Upper lobe of right lung (tissue), 1 donor: ENCODE measurements around the gene ATP2A1. TPM values are rescaled to one million over a fixed set of nuclear protein-coding genes. Genes with fewer than 3 reads are reported as not detected.
"Not testable (repeated sequence)": the region's sequence is repeated elsewhere in the genome, so short reads cannot be mapped to it uniquely, and the experiment has no call there.

Source experiments
- ATAC-seq: fragments of 200-7000 bp; cut with Tn5 transposase; one replicate; pipeline ENCODE4 v1.9.1; 2020; ENCODE audit warnings: mild to moderate bottlenecking, moderate library complexity
- DNase-seq: peaks from one replicate; pipeline ENCODE4 v3.0.0-alpha.2; 2020
- H3K27ac ChIP-seq: fragments of 200-600 bp; one replicate; pipeline ENCODE4 v1.8.0; 2022
- H3K27me3 ChIP-seq: fragments of 200-600 bp; one replicate; pipeline ENCODE4 v1.8.0; 2022; ENCODE audit warnings: mild to moderate bottlenecking
- H3K36me3 ChIP-seq: fragments of 200-600 bp; one replicate; pipeline ENCODE4 v1.8.0; 2022
- H3K4me1 ChIP-seq: fragments of 200-600 bp; one replicate; pipeline ENCODE4 v1.8.0; 2022
- H3K4me3 ChIP-seq: fragments of 200-600 bp; one replicate; pipeline ENCODE4 v1.8.0; 2022; ENCODE audit warnings: mild to moderate bottlenecking
- H3K9me3 ChIP-seq: fragments of 200-600 bp; one replicate; pipeline ENCODE4 v1.8.0; 2022
- intact Hi-C: fragments of 100-400 bp; cut with DNase I; formaldehyde crosslinking; loops from one replicate; pipeline ENCODE4 v1.11.0; 2022
- total RNA-seq: library from RNA; stranded (reverse); fragmentation: NEBNext Ultra II Directional; extraction: Animal tissue kit (Norgen Biotek cat#: 25700); gene quantifications from one replicate; pipeline ENCODE4 v1.2.1, GENCODE V29; 2021
- TF ChIP-seq, protein P1 (sequence below): fragments of 200-600 bp; IDR thresholded peaks from one replicate; pipeline ENCODE4 v1.8.0; 2022; ENCODE audit warnings: antibody characterized with exemption
- donor health status: DM: no; HTN: yes; CAD: no; lungs with severe emphysema.

Gene ATP2A1
- total RNA-seq, 1 donor from 2014 or later: 0.46 TPM

DNA sequence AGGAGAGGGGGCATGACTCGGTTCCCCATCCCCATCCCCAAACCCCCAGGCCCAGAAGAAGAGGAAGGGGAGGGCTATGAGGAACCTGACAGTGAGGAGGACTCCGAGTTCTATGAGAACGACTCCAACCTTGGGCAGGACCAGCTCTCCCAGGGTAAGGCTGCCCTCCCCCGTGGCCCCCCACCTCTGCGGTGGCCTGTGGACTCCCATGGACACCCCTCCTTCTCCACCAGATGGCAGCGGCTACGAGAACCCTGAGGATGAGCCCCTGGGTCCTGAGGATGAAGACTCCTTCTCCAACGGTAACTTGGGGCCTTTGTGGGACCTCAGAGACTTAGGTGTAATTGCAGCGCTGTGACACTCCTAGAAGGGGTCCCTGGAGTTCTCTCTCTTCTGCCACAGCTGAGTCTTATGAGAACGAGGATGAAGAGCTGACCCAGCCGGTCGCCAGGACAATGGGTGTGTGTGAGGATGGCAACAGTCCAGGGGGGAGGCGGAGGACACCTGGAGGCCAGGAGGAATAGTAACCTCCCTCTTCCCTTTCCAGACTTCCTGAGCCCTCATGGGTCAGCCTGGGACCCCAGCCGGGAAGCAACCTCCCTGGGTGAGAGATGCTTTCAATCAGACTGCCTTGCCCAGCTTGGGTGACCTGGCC, 59.1 kb downstream of the ATP2A1 start:
- DNase-seq: no peak
- no peaks in the 10 kb centered on the region for H3K27me3 ChIP-seq
- no peaks in the 10 kb centered on the region for H3K4me1 ChIP-seq
- ATAC-seq: no peak
- H3K4me3 ChIP-seq: no peak overlapping the region
- no peaks in the 10 kb centered on the region for H3K36me3 ChIP-seq
- H3K27ac ChIP-seq: no peak overlapping the region
- TF ChIP-seq, protein P1, sequence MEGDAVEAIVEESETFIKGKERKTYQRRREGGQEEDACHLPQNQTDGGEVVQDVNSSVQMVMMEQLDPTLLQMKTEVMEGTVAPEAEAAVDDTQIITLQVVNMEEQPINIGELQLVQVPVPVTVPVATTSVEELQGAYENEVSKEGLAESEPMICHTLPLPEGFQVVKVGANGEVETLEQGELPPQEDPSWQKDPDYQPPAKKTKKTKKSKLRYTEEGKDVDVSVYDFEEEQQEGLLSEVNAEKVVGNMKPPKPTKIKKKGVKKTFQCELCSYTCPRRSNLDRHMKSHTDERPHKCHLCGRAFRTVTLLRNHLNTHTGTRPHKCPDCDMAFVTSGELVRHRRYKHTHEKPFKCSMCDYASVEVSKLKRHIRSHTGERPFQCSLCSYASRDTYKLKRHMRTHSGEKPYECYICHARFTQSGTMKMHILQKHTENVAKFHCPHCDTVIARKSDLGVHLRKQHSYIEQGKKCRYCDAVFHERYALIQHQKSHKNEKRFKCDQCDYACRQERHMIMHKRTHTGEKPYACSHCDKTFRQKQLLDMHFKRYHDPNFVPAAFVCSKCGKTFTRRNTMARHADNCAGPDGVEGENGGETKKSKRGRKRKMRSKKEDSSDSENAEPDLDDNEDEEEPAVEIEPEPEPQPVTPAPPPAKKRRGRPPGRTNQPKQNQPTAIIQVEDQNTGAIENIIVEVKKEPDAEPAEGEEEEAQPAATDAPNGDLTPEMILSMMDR: no peak
- H3K9me3 ChIP-seq: no peaks in the 10 kb centered on the region
- intact Hi-C loops: no loop called here

DNA sequence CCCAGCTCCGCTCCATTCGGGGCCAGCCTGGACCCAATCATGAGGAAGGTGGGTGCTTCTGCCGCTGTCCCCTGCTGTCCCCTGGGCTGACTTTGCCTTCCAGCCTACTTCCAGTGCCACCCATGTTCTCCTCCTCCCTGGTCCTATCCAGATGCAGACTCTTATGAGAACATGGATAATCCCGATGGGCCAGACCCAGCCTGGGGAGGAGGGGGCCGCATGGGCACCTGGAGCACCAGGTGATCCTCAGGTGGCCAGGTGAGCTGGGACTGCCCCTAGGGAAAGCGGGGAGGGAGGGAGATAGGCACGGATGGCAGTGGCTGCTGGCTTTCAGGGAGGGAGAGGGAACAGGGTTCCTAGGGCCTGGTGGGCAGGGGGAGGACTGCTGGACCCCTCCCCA, 60.4 kb downstream of the ATP2A1 start:
- DNase-seq: no peak
- Histone ChIP-seq H3K9me3 (no peaks in the 10 kb centered on the region), H3K27ac (no peak overlapping the region), H3K27me3 (no peaks in the 10 kb centered on the region), H3K4me1 (no peaks in the 10 kb centered on the region), H3K4me3 (no peak overlapping the region), H3K36me3 (no peaks in the 10 kb centered on the region)
- intact Hi-C loops: no loop called here
- no peak for ATAC-seq
- TF ChIP-seq, protein P1: no peak

DNA sequence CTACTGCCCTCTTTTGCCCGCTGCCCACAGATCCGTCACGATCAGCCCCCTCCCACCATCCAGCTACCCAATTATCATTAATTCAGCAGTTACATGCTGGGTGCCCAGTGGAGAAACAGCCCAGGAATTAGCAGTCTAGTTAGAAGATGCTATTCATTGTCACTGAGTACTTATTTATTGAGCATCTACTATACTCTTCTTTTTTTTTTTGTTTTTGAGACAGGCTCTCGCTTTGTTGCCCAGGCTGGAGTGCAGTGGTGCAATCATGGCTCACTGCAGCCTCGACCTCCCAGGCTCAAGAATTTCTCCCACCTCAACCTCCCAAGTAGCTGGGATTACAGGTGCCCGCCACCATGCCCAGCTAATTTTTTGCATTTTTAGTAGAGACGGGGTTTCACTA, 61.5 kb downstream of the ATP2A1 start:
- ATAC-seq, DNase-seq, H3K27me3 ChIP-seq, H3K4me1 ChIP-seq, H3K4me3 ChIP-seq, H3K36me3 ChIP-seq, intact Hi-C loops, H3K27ac ChIP-seq, H3K9me3 ChIP-seq: not testable (repeated sequence)

DNA sequence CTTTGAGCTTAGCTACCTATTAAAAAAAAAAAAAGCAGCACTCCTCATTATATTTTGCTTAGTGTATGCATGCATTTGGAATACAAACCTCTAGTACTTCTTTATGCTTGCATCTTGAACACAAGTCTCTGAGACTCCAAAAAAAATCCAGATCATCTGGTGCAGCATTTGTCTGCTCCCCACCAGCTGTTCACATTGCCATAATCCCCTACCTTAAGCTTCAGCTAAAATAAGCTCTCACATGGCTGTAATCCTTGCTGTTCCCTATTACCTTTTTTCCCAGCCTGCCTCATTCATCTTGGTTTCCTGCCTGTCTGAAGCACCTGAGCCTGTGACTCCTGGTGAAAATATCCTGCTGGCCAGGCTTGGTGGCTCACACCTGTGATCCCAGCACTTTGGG, 65.0 kb downstream of the ATP2A1 start:
- intact Hi-C loops: no loop called here
- Histone ChIP-seq H3K4me3 (no peak overlapping the region), H3K27me3 (no peaks in the 10 kb centered on the region), H3K36me3 (no peaks in the 10 kb centered on the region), H3K9me3 (no peaks in the 10 kb centered on the region), H3K4me1 (peaks cover 11% of the 10 kb centered on the region), H3K27ac (no peak overlapping the region)
- TF ChIP-seq, protein P1: no peak
- DNase-seq (no peak), ATAC-seq (no peak)

DNA sequence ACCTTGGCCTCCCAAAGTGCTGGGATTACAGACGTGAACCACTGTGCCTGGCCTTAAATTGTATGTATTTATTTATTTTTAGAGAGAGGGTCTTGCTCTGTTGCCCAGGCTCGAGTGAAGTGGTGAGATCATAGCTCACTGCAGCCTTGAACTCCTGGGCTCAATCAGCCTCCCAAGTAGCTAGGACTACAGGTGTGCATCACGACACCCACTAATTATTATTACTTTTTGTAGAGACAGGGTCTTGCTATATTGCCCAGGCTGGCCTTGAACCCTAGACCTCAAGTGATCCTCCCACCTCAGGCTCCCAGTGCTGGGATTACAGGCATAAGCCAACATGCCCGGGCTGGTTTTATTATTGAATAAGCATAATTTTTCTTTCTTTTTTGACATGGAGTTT, 68.4 kb downstream of the ATP2A1 start:
- Histone ChIP-seq H3K4me3 (no peak overlapping the region), H3K4me1 (peaks cover 12% of the 10 kb centered on the region), H3K27ac (no peak overlapping the region), H3K9me3 (no peaks in the 10 kb centered on the region), H3K27me3 (no peaks in the 10 kb centered on the region), H3K36me3 (no peaks in the 10 kb centered on the region)
- DNase-seq: no peak
- no peak for ATAC-seq
- TF ChIP-seq, protein P1: no peak
- intact Hi-C loops: no loop called here

DNA sequence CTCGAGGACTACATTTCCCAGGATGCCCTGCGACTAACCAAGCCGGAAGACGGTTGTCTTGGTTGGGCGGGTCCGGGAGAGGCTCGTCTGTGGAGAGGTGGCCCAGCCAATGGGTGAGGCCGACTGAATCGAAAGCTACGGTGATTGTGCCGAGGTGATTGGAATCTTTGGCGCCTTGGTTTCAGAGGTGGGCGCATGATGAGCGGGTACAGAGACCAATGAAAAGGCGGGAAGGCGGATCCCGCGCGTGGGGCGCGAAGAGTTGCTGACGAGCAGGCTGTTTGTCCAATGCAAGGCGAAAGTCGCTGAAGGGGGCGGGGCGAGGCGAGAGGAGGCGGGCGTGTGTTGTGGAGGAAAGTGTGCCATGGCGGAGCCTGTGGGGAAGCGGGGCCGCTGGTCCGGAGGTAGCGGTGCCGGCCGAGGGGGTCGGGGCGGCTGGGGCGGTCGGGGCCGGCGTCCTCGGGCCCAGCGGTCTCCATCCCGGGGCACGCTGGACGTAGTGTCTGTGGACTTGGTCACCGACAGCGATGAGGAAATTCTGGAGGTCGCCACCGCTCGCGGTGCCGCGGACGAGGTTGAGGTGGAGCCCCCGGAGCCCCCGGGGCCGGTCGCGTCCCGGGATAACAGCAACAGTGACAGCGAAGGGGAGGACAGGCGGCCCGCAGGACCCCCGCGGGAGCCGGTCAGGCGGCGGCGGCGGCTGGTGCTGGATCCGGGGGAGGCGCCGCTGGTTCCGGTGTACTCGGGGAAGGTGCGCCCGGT, 72.5 kb downstream of the ATP2A1 start, which contains the start of gene NFATC2IP:
TSS of gene NFATC2IP (plus strand) at position 290 of the 762 bp plus-strand sequence. CDS start at position 365, 75 bp downstream.
- DNase-seq (peak; percentile 99), ATAC-seq (peak; percentile 97)
- peaks cover 9% of the 10 kb centered on the region for H3K4me1 ChIP-seq
- peak within 1 kb of the TSS; percentile 99 for H3K4me3 ChIP-seq
- H3K36me3 ChIP-seq: peaks cover 28% of the 10 kb centered on the region
- peak within 1 kb of the TSS; percentile 90 for H3K27ac ChIP-seq
- no peaks in the 10 kb centered on the region for H3K9me3 ChIP-seq
- intact Hi-C loops: no loop called here
- TF ChIP-seq, protein P1: no peak
- no peaks in the 10 kb centered on the region for H3K27me3 ChIP-seq
